ENCODE measurements around the gene CCDC127. TPM values are rescaled to one million over a fixed set of nuclear protein-coding genes. Genes with fewer than 3 reads are reported as not detected.
A peak's percentile ranks its signal among the peaks of the same experiment; 100 is the strongest.

CCDC127 gene
- total RNA-seq, 1 donor from 2014 or later, result 7.0 TPM

- no peak overlapping the region for H2AFZ ChIP-seq (replicated peaks)
- Mint-ChIP-seq H3K9me3 (no peaks in the 10 kb centered on the region), H3K4me1 (peaks cover 16% of the 10 kb centered on the region), H3K27ac (peak overlapping the region; percentile 4), H3K4me3 (no peak overlapping the region), H3K27me3 (ENCODE audit: insufficient read depth, low read depth) (peaks cover 3% of the 10 kb centered on the region), H3K36me3 (peaks cover 12% of the 10 kb centered on the region)
- H3K27me3 ChIP-seq, result no peaks in the 10 kb centered on the region
- no peaks in the 10 kb centered on the region for H3K9me3 ChIP-seq (ENCODE audit: low read depth)
- no peaks in the 10 kb centered on the region for H3K79me2 ChIP-seq (ENCODE audit: low read depth)
- H4K20me1 ChIP-seq (ENCODE audit: low read depth), result peaks cover 16% of the 10 kb centered on the region
- DNase-seq (ENCODE audit: low spot score), result no peak
- H3K9ac ChIP-seq, result no peak overlapping the region
- no peaks in the 10 kb centered on the region for H3K36me3 ChIP-seq
- H3K4me3 ChIP-seq, result no peak overlapping the region
- TF ChIP-seq EZH2 (IDR thresholded peaks at IDR 0.05) (no peak), CTCF (IDR thresholded peaks at IDR 0.05) (no peak), EZH2phosphoT487 (IDR thresholded peaks at IDR 0.05) (no peak)
- H3F3A ChIP-seq (ENCODE audit: low read depth), result no peaks in the 10 kb centered on the region
- H3K27ac ChIP-seq, result no peak overlapping the region
- H3K4me1 ChIP-seq, result peaks cover under 1% of the 10 kb centered on the region
- H3K4me2 ChIP-seq, result no peak overlapping the region
Measured at GRCh38 chr5:185095-186070, 32.6 kb downstream of the CCDC127 start.

- peaks cover 2% of the 10 kb centered on the region for H3K27me3 Mint-ChIP-seq (ENCODE audit: insufficient read depth, low read depth)
- TF ChIP-seq EZH2 (IDR thresholded peaks at IDR 0.05) (no peak), EZH2phosphoT487 (IDR thresholded peaks at IDR 0.05) (no peak), CTCF (IDR thresholded peaks at IDR 0.05) (no peak)
- no peaks in the 10 kb centered on the region for H3K27me3 ChIP-seq
- no peak overlapping the region for H3K4me3 Mint-ChIP-seq
- H2AFZ ChIP-seq (replicated peaks), result no peak overlapping the region
- H3K4me1 Mint-ChIP-seq, result peaks cover 16% of the 10 kb centered on the region
- no peak for DNase-seq (ENCODE audit: low spot score)
- H3K27ac ChIP-seq, result no peak overlapping the region
- H3K79me2 ChIP-seq (ENCODE audit: low read depth), result no peaks in the 10 kb centered on the region
- H4K20me1 ChIP-seq (ENCODE audit: low read depth), result peaks cover 15% of the 10 kb centered on the region
- H3K9ac ChIP-seq, result no peak overlapping the region
- H3K4me2 ChIP-seq, result no peak overlapping the region
- peaks cover 15% of the 10 kb centered on the region for H3K36me3 Mint-ChIP-seq
- H3K9me3 ChIP-seq (ENCODE audit: low read depth), result no peaks in the 10 kb centered on the region
- no peak overlapping the region for H3K4me3 ChIP-seq
- H3K36me3 ChIP-seq, result no peaks in the 10 kb centered on the region
- H3K9me3 Mint-ChIP-seq, result no peaks in the 10 kb centered on the region
- H3K4me1 ChIP-seq, result peaks cover 10% of the 10 kb centered on the region
- H3F3A ChIP-seq (ENCODE audit: low read depth), result no peaks in the 10 kb centered on the region
- no peak overlapping the region for H3K27ac Mint-ChIP-seq
Measured at GRCh38 chr5:184471-184870, 33.5 kb downstream of the CCDC127 start.

GRCh38 chr5:182126-182525 lies 35.8 kb downstream of the CCDC127 start:
- Mint-ChIP-seq H3K4me3 (no peak overlapping the region), H3K36me3 (peaks cover 17% of the 10 kb centered on the region), H3K9me3 (no peaks in the 10 kb centered on the region), H3K27ac (no peak overlapping the region), H3K27me3 (ENCODE audit: insufficient read depth, low read depth) (peaks cover 2% of the 10 kb centered on the region), H3K4me1 (peaks cover 8% of the 10 kb centered on the region)
- no peak for TF ChIP-seq EZH2phosphoT487 (IDR thresholded peaks at IDR 0.05)
- no peak for TF ChIP-seq CTCF (IDR thresholded peaks at IDR 0.05)
- no peak for TF ChIP-seq EZH2 (IDR thresholded peaks at IDR 0.05)
- Histone ChIP-seq H4K20me1 (ENCODE audit: low read depth) (no peaks in the 10 kb centered on the region), H3F3A (ENCODE audit: low read depth) (no peaks in the 10 kb centered on the region), H3K4me2 (no peak overlapping the region), H3K27me3 (no peaks in the 10 kb centered on the region), H3K36me3 (no peaks in the 10 kb centered on the region), H3K4me1 (peaks cover 10% of the 10 kb centered on the region), H3K9me3 (ENCODE audit: low read depth) (no peaks in the 10 kb centered on the region), H3K79me2 (ENCODE audit: low read depth) (no peaks in the 10 kb centered on the region), H3K4me3 (no peak overlapping the region), H2AFZ (replicated peaks) (no peak overlapping the region), H3K27ac (no peak overlapping the region), H3K9ac (no peak overlapping the region)
- no peak for DNase-seq (ENCODE audit: low spot score)
